ENCODE results near the gene ZSCAN16.

DNA sequence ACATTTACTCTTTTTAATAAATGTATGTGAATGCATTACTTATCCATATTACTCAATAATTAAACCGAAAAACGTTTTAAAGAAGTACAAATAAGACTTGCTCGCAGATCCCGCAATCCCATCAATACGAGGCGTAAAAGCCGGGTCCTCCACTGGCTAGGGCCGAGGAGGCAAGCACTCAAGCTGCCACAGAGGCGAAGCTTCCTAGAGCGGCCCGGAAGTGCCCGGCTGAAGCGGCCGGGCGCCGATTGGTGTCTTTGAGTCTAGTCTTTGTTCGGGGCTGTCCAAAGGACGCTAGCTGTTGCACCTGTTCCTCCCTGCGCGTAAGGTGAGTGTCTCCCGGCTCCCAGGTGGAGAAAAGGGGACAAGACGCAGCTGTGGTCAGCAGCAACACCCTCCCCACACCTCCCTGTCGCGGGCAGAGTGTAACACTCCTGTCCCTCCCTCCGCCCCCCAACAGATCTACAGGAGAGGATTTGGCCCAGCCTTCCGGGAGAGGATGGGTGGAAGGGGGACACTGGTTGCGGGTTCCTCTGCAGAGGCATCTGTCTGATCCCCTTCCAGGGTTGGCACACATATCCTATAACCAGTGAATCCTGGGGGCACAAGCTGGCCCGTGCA is at the start of gene ZSCAN16:
- TF ChIP-seq EZH2 (optimal IDR thresholded peaks at IDR 0.05; ENCODE audit: low read depth, low read length) (no peak), EZH2phosphoT487 (IDR thresholded peaks at IDR 0.05; ENCODE audit: low read length) (no peak)
- TF ChIP-seq, protein P1, sequence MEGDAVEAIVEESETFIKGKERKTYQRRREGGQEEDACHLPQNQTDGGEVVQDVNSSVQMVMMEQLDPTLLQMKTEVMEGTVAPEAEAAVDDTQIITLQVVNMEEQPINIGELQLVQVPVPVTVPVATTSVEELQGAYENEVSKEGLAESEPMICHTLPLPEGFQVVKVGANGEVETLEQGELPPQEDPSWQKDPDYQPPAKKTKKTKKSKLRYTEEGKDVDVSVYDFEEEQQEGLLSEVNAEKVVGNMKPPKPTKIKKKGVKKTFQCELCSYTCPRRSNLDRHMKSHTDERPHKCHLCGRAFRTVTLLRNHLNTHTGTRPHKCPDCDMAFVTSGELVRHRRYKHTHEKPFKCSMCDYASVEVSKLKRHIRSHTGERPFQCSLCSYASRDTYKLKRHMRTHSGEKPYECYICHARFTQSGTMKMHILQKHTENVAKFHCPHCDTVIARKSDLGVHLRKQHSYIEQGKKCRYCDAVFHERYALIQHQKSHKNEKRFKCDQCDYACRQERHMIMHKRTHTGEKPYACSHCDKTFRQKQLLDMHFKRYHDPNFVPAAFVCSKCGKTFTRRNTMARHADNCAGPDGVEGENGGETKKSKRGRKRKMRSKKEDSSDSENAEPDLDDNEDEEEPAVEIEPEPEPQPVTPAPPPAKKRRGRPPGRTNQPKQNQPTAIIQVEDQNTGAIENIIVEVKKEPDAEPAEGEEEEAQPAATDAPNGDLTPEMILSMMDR (IDR thresholded peaks at IDR 0.05; ENCODE audit: low read length), result no peak
